ENCODE data around the gene LCT. TPM values are rescaled to one million over a fixed set of nuclear protein-coding genes. Genes with fewer than 3 reads are reported as not detected.
A peak's percentile ranks its signal among the peaks of the same experiment; 100 is the strongest.

The LCT gene
- total and polyA plus RNA-seq, 2 of the 13 experiments (the other 11 are each of a cell fraction or from before 2014, with no cell fraction given), result not detected

DNA sequence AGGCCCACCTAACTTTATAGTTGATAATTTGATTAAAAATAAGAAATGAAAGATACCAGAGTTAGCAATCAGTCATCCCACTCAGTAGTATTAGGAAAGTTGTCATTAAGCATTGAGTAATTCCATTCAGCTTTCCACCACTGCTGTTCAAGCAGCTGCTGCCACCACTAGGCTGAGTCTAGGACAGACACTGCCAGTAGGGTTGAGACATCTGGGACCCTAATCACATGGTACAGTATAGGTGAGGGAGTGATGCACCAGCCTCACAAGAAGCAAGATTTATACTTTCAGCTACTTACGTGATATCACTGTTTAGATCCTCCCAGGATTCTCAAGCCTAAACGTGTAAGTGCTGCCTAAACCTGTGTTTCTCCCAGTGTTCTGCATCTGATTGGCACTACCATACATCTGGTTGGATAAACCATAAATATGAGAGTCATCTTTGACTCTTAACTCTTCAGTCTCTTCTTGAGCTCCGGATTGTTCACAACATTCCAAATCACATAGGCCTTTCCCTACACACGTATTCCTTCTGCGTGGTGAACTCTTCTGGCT is 92.1 kb downstream of the LCT start (continued):
- TF ChIP-seq, protein P1, sequence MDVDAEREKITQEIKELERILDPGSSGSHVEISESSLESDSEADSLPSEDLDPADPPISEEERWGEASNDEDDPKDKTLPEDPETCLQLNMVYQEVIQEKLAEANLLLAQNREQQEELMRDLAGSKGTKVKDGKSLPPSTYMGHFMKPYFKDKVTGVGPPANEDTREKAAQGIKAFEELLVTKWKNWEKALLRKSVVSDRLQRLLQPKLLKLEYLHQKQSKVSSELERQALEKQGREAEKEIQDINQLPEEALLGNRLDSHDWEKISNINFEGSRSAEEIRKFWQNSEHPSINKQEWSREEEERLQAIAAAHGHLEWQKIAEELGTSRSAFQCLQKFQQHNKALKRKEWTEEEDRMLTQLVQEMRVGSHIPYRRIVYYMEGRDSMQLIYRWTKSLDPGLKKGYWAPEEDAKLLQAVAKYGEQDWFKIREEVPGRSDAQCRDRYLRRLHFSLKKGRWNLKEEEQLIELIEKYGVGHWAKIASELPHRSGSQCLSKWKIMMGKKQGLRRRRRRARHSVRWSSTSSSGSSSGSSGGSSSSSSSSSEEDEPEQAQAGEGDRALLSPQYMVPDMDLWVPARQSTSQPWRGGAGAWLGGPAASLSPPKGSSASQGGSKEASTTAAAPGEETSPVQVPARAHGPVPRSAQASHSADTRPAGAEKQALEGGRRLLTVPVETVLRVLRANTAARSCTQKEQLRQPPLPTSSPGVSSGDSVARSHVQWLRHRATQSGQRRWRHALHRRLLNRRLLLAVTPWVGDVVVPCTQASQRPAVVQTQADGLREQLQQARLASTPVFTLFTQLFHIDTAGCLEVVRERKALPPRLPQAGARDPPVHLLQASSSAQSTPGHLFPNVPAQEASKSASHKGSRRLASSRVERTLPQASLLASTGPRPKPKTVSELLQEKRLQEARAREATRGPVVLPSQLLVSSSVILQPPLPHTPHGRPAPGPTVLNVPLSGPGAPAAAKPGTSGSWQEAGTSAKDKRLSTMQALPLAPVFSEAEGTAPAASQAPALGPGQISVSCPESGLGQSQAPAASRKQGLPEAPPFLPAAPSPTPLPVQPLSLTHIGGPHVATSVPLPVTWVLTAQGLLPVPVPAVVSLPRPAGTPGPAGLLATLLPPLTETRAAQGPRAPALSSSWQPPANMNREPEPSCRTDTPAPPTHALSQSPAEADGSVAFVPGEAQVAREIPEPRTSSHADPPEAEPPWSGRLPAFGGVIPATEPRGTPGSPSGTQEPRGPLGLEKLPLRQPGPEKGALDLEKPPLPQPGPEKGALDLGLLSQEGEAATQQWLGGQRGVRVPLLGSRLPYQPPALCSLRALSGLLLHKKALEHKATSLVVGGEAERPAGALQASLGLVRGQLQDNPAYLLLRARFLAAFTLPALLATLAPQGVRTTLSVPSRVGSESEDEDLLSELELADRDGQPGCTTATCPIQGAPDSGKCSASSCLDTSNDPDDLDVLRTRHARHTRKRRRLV (CRISPR knock-in tag; IDR thresholded peaks at IDR 0.05), result no peak
- TF ChIP-seq ZNF841 (CRISPR knock-in tag; IDR thresholded peaks at IDR 0.05; ENCODE audit: borderline replicate concordance) (no peak), KDM1A (CRISPR knock-in tag; IDR thresholded peaks at IDR 0.05) (no peak), ZNF629 (CRISPR knock-in tag; conservative IDR thresholded peaks at IDR 0.05) (no peak), ZFAT (CRISPR knock-in tag; conservative IDR thresholded peaks at IDR 0.05) (no peak), ZNF768 (CRISPR knock-in tag; IDR thresholded peaks at IDR 0.05) (no peak), GPN1 (CRISPR knock-in tag; IDR thresholded peaks at IDR 0.05; ENCODE audit: borderline replicate concordance) (no peak), ZNF10 (CRISPR knock-in tag; IDR thresholded peaks at IDR 0.05; ENCODE audit: borderline replicate concordance, low read depth) (no peak), PCBP1 (IDR thresholded peaks at IDR 0.05; ENCODE audit: borderline replicate concordance, low read depth, low read length) (no peak), ATF7 (IDR thresholded peaks at IDR 0.05) (no peak), ATF7 (CRISPR knock-in tag; IDR thresholded peaks at IDR 0.05) (no peak), MXD4 (CRISPR knock-in tag; IDR thresholded peaks at IDR 0.05) (no peak), FOXK1 (CRISPR knock-in tag; IDR thresholded peaks at IDR 0.05; ENCODE audit: borderline replicate concordance, low read depth) (no peak), STAG1 (CRISPR knock-in tag; IDR thresholded peaks at IDR 0.05) (peak; percentile 60), CHD4 (IDR thresholded peaks at IDR 0.05; ENCODE audit: borderline replicate concordance, low read length) (no peak), XBP1 (CRISPR knock-in tag; IDR thresholded peaks at IDR 0.05) (no peak), ELF3 (CRISPR knock-in tag; IDR thresholded peaks at IDR 0.05) (no peak)
- TF ChIP-seq, protein P2, sequence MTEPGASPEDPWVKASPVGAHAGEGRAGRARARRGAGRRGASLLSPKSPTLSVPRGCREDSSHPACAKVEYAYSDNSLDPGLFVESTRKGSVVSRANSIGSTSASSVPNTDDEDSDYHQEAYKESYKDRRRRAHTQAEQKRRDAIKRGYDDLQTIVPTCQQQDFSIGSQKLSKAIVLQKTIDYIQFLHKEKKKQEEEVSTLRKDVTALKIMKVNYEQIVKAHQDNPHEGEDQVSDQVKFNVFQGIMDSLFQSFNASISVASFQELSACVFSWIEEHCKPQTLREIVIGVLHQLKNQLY (CRISPR knock-in tag; IDR thresholded peaks at IDR 0.05), result no peak
- TF ChIP-seq, protein P3, sequence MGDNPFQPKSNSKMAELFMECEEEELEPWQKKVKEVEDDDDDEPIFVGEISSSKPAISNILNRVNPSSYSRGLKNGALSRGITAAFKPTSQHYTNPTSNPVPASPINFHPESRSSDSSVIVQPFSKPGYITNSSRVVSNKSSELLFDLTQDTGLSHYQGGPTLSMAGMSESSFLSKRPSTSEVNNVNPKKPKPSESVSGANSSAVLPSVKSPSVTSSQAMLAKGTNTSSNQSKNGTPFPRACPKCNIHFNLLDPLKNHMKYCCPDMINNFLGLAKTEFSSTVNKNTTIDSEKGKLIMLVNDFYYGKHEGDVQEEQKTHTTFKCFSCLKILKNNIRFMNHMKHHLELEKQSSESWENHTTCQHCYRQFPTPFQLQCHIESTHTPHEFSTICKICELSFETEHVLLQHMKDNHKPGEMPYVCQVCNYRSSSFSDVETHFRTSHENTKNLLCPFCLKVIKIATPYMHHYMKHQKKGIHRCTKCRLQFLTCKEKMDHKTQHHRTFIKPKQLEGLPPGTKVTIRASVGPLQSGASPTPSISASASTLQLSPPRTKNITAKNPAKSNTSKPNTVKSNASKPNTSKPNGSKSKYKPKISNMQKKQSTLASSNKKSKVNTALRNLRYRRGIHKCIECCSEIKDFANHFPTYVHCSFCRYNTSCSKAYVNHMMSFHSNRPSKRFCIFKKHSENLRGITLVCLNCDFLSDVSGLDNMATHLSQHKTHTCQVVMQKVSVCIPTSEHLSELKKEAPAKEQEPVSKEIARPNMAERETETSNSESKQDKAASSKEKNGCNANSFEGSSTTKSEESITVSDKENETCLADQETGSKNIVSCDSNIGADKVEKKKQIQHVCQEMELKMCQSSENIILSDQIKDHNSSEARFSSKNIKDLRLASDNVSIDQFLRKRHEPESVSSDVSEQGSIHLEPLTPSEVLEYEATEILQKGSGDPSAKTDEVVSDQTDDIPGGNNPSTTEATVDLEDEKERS (CRISPR knock-in tag; IDR thresholded peaks at IDR 0.05), result peak; percentile 68; the same call in 1 of the 2 replicates
- TF ChIP-seq, protein P4, sequence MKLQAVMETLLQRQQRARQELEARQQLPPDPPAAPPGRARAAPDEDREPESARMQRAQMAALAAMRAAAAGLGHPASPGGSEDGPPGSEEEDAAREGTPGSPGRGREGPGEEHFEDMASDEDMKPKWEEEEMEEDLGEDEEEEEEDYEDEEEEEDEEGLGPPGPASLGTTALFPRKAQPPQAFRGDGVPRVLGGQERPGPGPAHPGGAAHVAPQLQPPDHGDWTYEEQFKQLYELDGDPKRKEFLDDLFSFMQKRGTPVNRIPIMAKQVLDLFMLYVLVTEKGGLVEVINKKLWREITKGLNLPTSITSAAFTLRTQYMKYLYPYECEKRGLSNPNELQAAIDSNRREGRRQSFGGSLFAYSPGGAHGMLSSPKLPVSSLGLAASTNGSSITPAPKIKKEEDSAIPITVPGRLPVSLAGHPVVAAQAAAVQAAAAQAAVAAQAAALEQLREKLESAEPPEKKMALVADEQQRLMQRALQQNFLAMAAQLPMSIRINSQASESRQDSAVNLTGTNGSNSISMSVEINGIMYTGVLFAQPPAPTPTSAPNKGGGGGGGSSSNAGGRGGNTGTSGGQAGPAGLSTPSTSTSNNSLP (IDR thresholded peaks at IDR 0.05; ENCODE audit: low read depth, low read length), result no peak
- TF ChIP-seq, protein P5, sequence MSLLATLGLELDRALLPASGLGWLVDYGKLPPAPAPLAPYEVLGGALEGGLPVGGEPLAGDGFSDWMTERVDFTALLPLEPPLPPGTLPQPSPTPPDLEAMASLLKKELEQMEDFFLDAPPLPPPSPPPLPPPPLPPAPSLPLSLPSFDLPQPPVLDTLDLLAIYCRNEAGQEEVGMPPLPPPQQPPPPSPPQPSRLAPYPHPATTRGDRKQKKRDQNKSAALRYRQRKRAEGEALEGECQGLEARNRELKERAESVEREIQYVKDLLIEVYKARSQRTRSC (CRISPR knock-in tag; IDR thresholded peaks at IDR 0.05; ENCODE audit: low read depth), result no peak

Data from HepG2 (cell line).